Activated CD4-positive, alpha-beta memory T cell treated with anti-CD3 and anti-CD28 coated beads, Interleukin-2, amount 10 ng/mL, durations not matched to agents 7 days and 5 days (primary cell): ENCODE data around the gene UPK1A. TPM values are rescaled to one million over a fixed set of nuclear protein-coding genes. Genes with fewer than 3 reads are reported as not detected.
"Not testable (repeated sequence)": the region's sequence is repeated elsewhere in the genome, so short reads cannot be mapped to it uniquely, and the experiment has no call there.

Experiments used
- CTCF ChIA-PET: fragments of 350-600 bp; sonication (Branson Sonifier 250); formaldehyde crosslinking; loops from one replicate; lab custom pipeline; 2021; ENCODE audit warnings: antibody characterized with exemption, inconsistent platforms; lab: Charles Lee
- POLR2A ChIA-PET: fragments of 350-600 bp; sonication (Branson Sonifier 250); formaldehyde crosslinking; loops from one replicate; lab custom pipeline; 2021; ENCODE audit warnings: antibody characterized with exemption; lab: Charles Lee
- DNase-seq: peaks from one replicate; pipeline ENCODE4 v3.0.0-alpha.2; 2020
- H3K27ac Mint-ChIP-seq: one replicate; pipeline ENCODE4 v1.8.0; 2021; ENCODE audit warnings: mild to moderate bottlenecking, mixed read lengths
- H3K27me3 Mint-ChIP-seq: one replicate; pipeline ENCODE4 v1.8.0; 2021; ENCODE audit warnings: mixed read lengths
- H3K36me3 Mint-ChIP-seq: one replicate; pipeline ENCODE4 v1.8.0; 2021; ENCODE audit warnings: low read depth, mixed read lengths
- H3K4me1 Mint-ChIP-seq: one replicate; pipeline ENCODE4 v1.8.0; 2021; ENCODE audit warnings: mixed read lengths
- H3K4me3 Mint-ChIP-seq: one replicate; pipeline ENCODE4 v1.8.0; 2021; ENCODE audit warnings: mild to moderate bottlenecking, mixed read lengths
- H3K9me3 Mint-ChIP-seq: one replicate; pipeline ENCODE4 v1.8.0; 2021; ENCODE audit warnings: mixed read lengths
- total RNA-seq, 2 experiments: library from RNA; stranded (reverse); gene quantifications; one replicate each; pipeline ENCODE4 v1.2.3, GENCODE V29; 2021

UPK1A gene
- total RNA-seq, 2 experiments from 2014 or later: 0.65 to 0.86 TPM

- H3K9me3 Mint-ChIP-seq: no peaks in the 10 kb centered on the region
- H3K36me3 Mint-ChIP-seq: peaks cover 64% of the 10 kb centered on the region
- peaks cover 23% of the 10 kb centered on the region for H3K4me1 Mint-ChIP-seq
- peak overlapping the region; percentile 17 for H3K4me3 Mint-ChIP-seq
- DNase-seq: no peak
- POLR2A ChIA-PET: interaction anchor here (0.9 to 5.1 kb wide), 7 partner anchors 9 to 27 kb away, joined by 3 to 45 read pairs (median 6); partner anchors contain the start of genes IGFLR1, LIN37, PSENEN and U2AF1L4
- H3K27me3 Mint-ChIP-seq: no peaks in the 10 kb centered on the region
- CTCF ChIA-PET: interaction anchor here (1.1 kb wide), 1 partner anchor 16 kb away, joined by 4 read pairs; no protein-coding TSS in a partner anchor
- no peak overlapping the region for H3K27ac Mint-ChIP-seq
Observed at GRCh38 chr19:35721374-35721773, 55.1 kb downstream of the UPK1A start.

DNA sequence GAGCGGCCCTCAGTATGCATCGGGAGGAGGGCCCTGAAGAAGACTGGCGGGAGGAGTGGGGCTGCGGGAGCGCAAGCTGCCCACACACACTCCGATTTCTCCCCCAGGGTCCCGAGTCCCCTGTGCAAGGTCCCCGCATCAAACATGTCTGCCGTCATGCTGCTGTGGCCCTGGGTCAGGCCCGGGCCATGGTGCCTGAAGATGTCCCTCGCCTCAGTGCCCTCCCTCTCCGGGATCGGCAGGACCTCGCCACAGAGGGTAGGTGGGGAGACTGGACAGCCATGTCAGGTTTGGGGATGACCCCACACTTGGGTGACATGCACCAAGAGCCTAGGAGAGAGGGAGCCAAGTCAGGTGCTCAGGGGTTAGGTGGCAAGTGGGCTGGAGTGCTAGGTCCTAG is 56.1 kb downstream of the UPK1A start:
- Mint-ChIP-seq H3K9me3 (no peaks in the 10 kb centered on the region), H3K36me3 (peaks cover 65% of the 10 kb centered on the region), H3K27me3 (no peaks in the 10 kb centered on the region), H3K27ac (no peak overlapping the region), H3K4me3 (no peak overlapping the region), H3K4me1 (peaks cover 19% of the 10 kb centered on the region)
- POLR2A ChIA-PET: interaction anchor here (1.1 to 5.1 kb wide), 4 partner anchors 10 to 28 kb away, joined by 5 to 45 read pairs (median 10); partner anchors contain the start of gene IGFLR1
- DNase-seq: no peak
- CTCF ChIA-PET: interaction anchor here (0.8 kb wide), 1 partner anchor 103 kb away, joined by 3 read pairs; no protein-coding TSS in a partner anchor

DNA sequence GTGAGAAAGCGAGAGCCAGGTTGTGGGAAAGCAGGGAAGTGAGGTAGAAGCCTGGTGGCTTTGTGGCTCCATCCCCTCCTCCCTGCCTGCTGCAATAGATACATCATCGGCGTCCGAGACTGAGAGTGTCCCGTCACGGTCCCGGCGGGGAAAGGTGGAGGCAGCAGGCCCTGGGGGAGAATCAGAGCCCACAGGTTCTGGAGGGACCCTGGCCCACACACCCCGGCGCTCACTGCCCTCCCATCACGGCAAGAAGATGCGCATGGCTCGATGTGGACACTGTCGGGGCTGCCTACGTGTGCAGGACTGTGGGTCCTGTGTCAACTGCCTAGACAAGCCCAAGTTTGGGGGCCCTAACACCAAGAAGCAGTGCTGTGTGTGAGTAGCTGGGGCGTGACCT is 56.6 kb downstream of the UPK1A start:
- Mint-ChIP-seq H3K27me3 (no peaks in the 10 kb centered on the region), H3K27ac (no peak overlapping the region)

DNA sequence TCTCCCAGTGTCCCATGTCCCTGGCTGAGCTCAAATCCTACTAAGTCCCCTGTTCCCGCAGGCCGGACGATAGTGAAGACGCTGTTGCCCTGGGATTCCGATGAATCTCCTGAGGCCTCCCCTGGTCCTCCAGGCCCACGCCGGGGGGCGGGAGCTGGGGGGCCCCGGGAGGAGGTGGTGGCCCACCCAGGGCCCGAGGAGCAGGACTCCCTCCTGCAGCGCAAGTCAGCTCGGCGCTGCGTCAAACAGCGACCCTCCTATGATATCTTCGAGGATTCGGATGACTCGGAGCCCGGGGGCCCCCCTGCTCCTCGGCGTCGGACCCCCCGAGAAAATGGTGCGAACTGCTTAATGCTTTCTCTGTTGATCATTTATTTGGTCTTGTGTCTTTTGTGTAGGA is 57.4 kb downstream of the UPK1A start:
- Mint-ChIP-seq H3K9me3 (no peaks in the 10 kb centered on the region), H3K4me3 (no peak overlapping the region), H3K27ac (no peak overlapping the region), H3K4me1 (peaks cover 19% of the 10 kb centered on the region), H3K27me3 (no peaks in the 10 kb centered on the region), H3K36me3 (peaks cover 74% of the 10 kb centered on the region)
- ChIA-PET POLR2A (interaction anchor here (0.7 to 1.9 kb wide), 4 partner anchors 11 to 86 kb away, joined by 3 to 9 read pairs (median 4); no protein-coding TSS in a partner anchor), CTCF (interaction anchor here (1.0 kb wide), 1 partner anchor 13 kb away, joined by 4 read pairs; no protein-coding TSS in a partner anchor)
- no peak for DNase-seq

More for the DNA sequence above, 56.6 kb downstream of the UPK1A start:
- peaks cover 69% of the 10 kb centered on the region for H3K36me3 Mint-ChIP-seq
- H3K9me3 Mint-ChIP-seq: no peaks in the 10 kb centered on the region
- no peak for DNase-seq
- H3K4me1 Mint-ChIP-seq: peaks cover 19% of the 10 kb centered on the region
- no peak overlapping the region for H3K4me3 Mint-ChIP-seq
- CTCF ChIA-PET: no interaction called here
- POLR2A ChIA-PET: interaction anchor here (0.7 to 2.7 kb wide), 4 partner anchors 11 to 85 kb away, joined by 3 to 15 read pairs (median 6); no protein-coding TSS in a partner anchor

GRCh38 chr19:35724132-35724531 is 57.8 kb downstream of the UPK1A start:
- POLR2A ChIA-PET: interaction anchor here (1.0 to 1.9 kb wide), 3 partner anchors 11 to 87 kb away, joined by 4 to 9 read pairs (median 5); no protein-coding TSS in a partner anchor
- not testable (repeated sequence) for H3K9me3 Mint-ChIP-seq, H3K4me3 Mint-ChIP-seq, H3K27ac Mint-ChIP-seq, DNase-seq, H3K27me3 Mint-ChIP-seq
- CTCF ChIA-PET: interaction anchor here (1.0 kb wide), 1 partner anchor 13 kb away, joined by 4 read pairs; no protein-coding TSS in a partner anchor
- peaks cover 76% of the 10 kb centered on the region for H3K36me3 Mint-ChIP-seq
- peaks cover 15% of the 10 kb centered on the region for H3K4me1 Mint-ChIP-seq

DNA sequence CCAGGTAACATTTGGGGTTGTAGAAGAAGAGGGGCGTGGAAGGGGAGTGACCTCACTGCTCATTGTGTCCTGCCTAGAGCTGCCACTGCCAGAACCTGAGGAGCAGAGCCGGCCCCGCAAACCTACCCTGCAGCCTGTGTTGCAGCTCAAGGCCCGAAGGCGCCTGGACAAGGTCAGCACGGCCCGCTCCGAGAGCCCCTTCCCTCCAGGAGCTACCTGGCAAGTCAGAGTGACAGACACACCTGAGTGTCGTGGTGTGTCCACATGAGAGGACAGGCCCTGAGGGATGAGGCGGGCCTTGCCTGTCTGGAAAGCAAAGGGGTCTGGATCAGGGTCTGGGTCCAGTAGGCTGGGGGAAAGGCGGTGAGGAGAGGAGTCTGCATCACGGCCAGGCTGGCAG is 58.2 kb downstream of the UPK1A start:
- no peak overlapping the region for H3K27ac Mint-ChIP-seq
- H3K4me1 Mint-ChIP-seq: peaks cover 11% of the 10 kb centered on the region
- DNase-seq: no peak
- peaks cover 80% of the 10 kb centered on the region for H3K36me3 Mint-ChIP-seq
- no peak overlapping the region for H3K4me3 Mint-ChIP-seq
- no peaks in the 10 kb centered on the region for H3K27me3 Mint-ChIP-seq
- POLR2A ChIA-PET: interaction anchor here (1.7 to 1.9 kb wide), 2 partner anchors 16 to 87 kb away, joined by 5 to 9 read pairs; no protein-coding TSS in a partner anchor
- no peaks in the 10 kb centered on the region for H3K9me3 Mint-ChIP-seq
- CTCF ChIA-PET: no interaction called here

GRCh38 chr19:35725216-35725861 is 59.0 kb downstream of the UPK1A start:
- Mint-ChIP-seq H3K4me1 (peaks cover 7% of the 10 kb centered on the region), H3K27ac (no peak overlapping the region), H3K9me3 (no peaks in the 10 kb centered on the region), H3K36me3 (peaks cover 85% of the 10 kb centered on the region), H3K4me3 (no peak overlapping the region), H3K27me3 (no peaks in the 10 kb centered on the region)
- ChIA-PET CTCF (no interaction called here), POLR2A (interaction anchor here (1.3 to 1.9 kb wide), 2 partner anchors 12 to 15 kb away, joined by 4 to 9 read pairs; no protein-coding TSS in a partner anchor)
- DNase-seq: no peak

DNA sequence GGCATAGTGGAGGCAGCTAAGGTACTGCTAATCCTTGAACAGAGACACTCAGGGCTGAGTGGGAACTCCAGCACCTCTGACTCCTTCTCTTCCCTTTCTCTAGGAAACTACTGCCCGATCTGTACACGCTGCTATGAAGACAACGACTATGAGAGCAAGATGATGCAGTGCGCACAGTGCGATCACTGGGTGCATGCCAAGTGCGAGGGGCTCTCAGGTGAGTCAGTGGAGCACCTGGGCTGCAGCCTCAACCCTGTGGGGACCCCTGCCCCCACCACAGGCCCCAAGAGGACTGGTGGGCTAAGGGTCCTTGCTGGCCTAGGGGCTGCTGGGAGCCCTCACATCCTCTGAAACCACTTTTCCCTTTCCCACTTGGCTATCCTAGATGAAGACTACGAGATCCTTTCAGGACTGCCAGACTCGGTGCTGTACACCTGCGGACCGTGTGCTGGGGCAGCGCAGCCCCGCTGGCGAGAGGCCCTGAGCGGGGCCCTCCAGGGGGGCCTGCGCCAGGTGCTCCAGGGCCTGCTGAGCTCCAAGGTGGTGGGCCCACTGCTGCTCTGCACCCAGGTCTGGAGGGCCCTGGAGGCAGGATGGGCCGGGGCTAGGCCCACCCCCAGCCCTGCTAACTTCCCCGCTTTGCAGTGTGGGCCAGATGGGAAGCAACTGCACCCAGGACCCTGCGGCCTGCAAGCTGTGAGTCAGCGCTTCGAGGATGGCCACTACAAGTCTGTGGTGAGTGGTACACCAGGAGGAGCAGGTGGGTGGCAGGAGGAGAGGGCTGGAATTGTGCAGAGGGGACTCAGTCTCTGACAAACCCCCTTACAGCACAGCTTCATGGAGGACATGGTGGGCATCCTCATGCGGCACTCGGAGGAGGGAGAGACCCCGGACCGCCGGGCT is 61.0 kb downstream of the UPK1A start:
- ChIA-PET CTCF (no interaction called here), POLR2A (interaction anchor here (0.7 to 1.9 kb wide), 5 partner anchors 7 to 17 kb away, joined by 3 to 7 read pairs (median 4); no protein-coding TSS in a partner anchor)
- Mint-ChIP-seq H3K36me3 (peaks cover 88% of the 10 kb centered on the region), H3K9me3 (no peaks in the 10 kb centered on the region), H3K4me1 (peaks cover 1% of the 10 kb centered on the region), H3K27ac (no peak overlapping the region), H3K4me3 (no peak overlapping the region), H3K27me3 (no peaks in the 10 kb centered on the region)
- no peak for DNase-seq

Other genes starting within 250 kb of the UPK1A start
- not detected for gene FFAR2, start 218.3 kb upstream of the UPK1A start, total RNA-seq
- gene KRTDAP, start 176.1 kb upstream of the UPK1A start, total RNA-seq: not detected
- not detected for gene DMKN, start 152.9 kb upstream of the UPK1A start, total RNA-seq
- not detected for gene SBSN, start 138.2 kb upstream of the UPK1A start, total RNA-seq
- not detected for gene GAPDHS, start 133.1 kb upstream of the UPK1A start, total RNA-seq
- gene TMEM147, start 120.9 kb upstream of the UPK1A start, total RNA-seq: 10 to 100 TPM; 39.6 to 47.4 TPM
- gene ATP4A, start 102.9 kb upstream of the UPK1A start, total RNA-seq: not detected
- not detected for gene PMIS2, start 80.3 kb upstream of the UPK1A start, total RNA-seq
- gene HAUS5, start 53.8 kb upstream of the UPK1A start, total RNA-seq: 10 to 100 TPM; 45.3 to 46.5 TPM
- gene RBM42, start 37.5 kb upstream of the UPK1A start, total RNA-seq: 100 to 1,000 TPM in 1 of 2 experiments, 10 to 100 TPM in 1; 99.5 to 102 TPM
- under 1 TPM; 0.65 to 0.96 TPM for gene ETV2, start 24.8 kb upstream of the UPK1A start, total RNA-seq
- gene COX6B1, start 18.2 kb upstream of the UPK1A start, total RNA-seq: 100 to 1,000 TPM; 440 to 442 TPM
- gene ZBTB32, start 38.0 kb downstream of the UPK1A start, total RNA-seq: 10 to 100 TPM; 94.8 to 96.2 TPM
- 10 to 100 TPM; 57.3 to 57.5 TPM for gene KMT2B, start 51.5 kb downstream of the UPK1A start, total RNA-seq
- 10 to 100 TPM; 78.9 to 90.5 TPM for gene IGFLR1, start 75.9 kb downstream of the UPK1A start, total RNA-seq
- 10 to 100 TPM; 35.5 to 36.2 TPM for gene U2AF1L4, start 78.9 kb downstream of the UPK1A start, total RNA-seq
- gene PSENEN, start 79.1 kb downstream of the UPK1A start, total RNA-seq: 10 to 100 TPM; 48.1 to 51.3 TPM
- 10 to 100 TPM; 13.1 to 16.2 TPM for gene LIN37, start 82.1 kb downstream of the UPK1A start, total RNA-seq
- gene HSPB6, start 90.5 kb downstream of the UPK1A start, total RNA-seq: under 1 TPM in 1 of 2 experiments, not detected in 1; 0.48 TPM
- 10 to 100 TPM; 47.1 to 52.4 TPM for gene PROSER3, start 91.7 kb downstream of the UPK1A start, total RNA-seq
- gene ARHGAP33, start 109.0 kb downstream of the UPK1A start, total RNA-seq: 10 to 100 TPM; 60.9 to 67.0 TPM
- not detected for gene PRODH2, start 146.3 kb downstream of the UPK1A start, total RNA-seq
- not detected for gene NPHS1, start 186.0 kb downstream of the UPK1A start, total RNA-seq
- gene KIRREL2, start 190.4 kb downstream of the UPK1A start, total RNA-seq: under 1 TPM; 0.55 to 0.58 TPM
- gene APLP1, start 202.1 kb downstream of the UPK1A start, total RNA-seq: 1 to 10 TPM in 1 of 2 experiments, under 1 TPM in 1; 0.76 to 1.1 TPM
- 10 to 100 TPM; 36.3 to 40.3 TPM for gene NFKBID, start 234.0 kb downstream of the UPK1A start, total RNA-seq
- 100 to 1,000 TPM; 204 to 218 TPM for gene HCST, start 236.0 kb downstream of the UPK1A start, total RNA-seq
- gene TYROBP, start 241.8 kb downstream of the UPK1A start, total RNA-seq: 1 to 10 TPM in 1 of 2 experiments, under 1 TPM in 1; 0.58 to 1.1 TPM